Heart right ventricle (tissue), 16 donors: ENCODE measurements around the gene LENEP. TPM values are rescaled to one million over a fixed set of nuclear protein-coding genes. Genes with fewer than 3 reads are reported as not detected.
A peak's percentile ranks its signal among the peaks of the same experiment; 100 is the strongest.

Experiments used
- ATAC-seq, 8 donors: fragments of 200-7000 bp; cut with Tn5 transposase; one replicate each; pipeline ENCODE4 v1.9.1; 2020; ENCODE audit warnings: mild to moderate bottlenecking in 8 of 8, moderate library complexity in 8 of 8, moderate number of reproducible peaks in 1 of 8
- DNase-seq, 2 donors: peaks; one replicate each; pipeline ENCODE4 v3.0.0-alpha.2; 2020
- H3K27ac ChIP-seq, 10 donors: fragments of 200-600 bp; sonication (generic) in 2 of 10; one replicate each; pipeline versions ENCODE4 v1.5.0 to v1.8.0; 2020 to 2022; ENCODE audit warnings: mild to moderate bottlenecking in 3 of 10
- H3K27me3 ChIP-seq, 7 donors: fragments of 200-600 bp; one replicate each; pipeline ENCODE4 v1.8.0; 2021 to 2022; ENCODE audit warnings: mild to moderate bottlenecking in 2 of 7
- H3K36me3 ChIP-seq, 9 donors: fragments of 200-600 bp; sonication (generic) in 1 of 9; one replicate each; pipeline versions ENCODE4 v1.5.0 to v1.8.0; 2020 to 2022; ENCODE audit warnings: mild to moderate bottlenecking in 2 of 9
- H3K4me1 ChIP-seq, 9 donors: fragments of 200-600 bp; sonication (generic) in 1 of 9; one replicate each; pipeline versions ENCODE4 v1.5.0 to v1.8.0; 2020 to 2022; ENCODE audit warnings: mild to moderate bottlenecking in 4 of 9
- H3K4me3 ChIP-seq, 10 donors: fragments of 200-600 bp; sonication (generic) in 2 of 10; one replicate each; pipeline versions ENCODE4 v1.5.0 to v1.8.0; 2020 to 2022; ENCODE audit warnings: mild to moderate bottlenecking in 7 of 10, moderate library complexity in 2 of 10
- H3K9me3 ChIP-seq, 11 donors: fragments of 200-600 bp in 10 of 11; sonication (generic) in 2 of 11; one replicate each; pipeline versions ENCODE4 v1.5.0 to v1.8.0; 2013 to 2022; ENCODE audit warnings: mild to moderate bottlenecking in 2 of 11, control low read depth in 1 of 11, moderate library complexity in 1 of 11
- CTCF ChIP-seq, 9 donors: fragments of 200-600 bp; sonication (generic) in 2 of 9; IDR thresholded peaks; one replicate each; pipeline versions ENCODE4 v1.5.0 to v1.8.0; 2021 to 2022; ENCODE audit warnings: antibody characterized with exemption in 9 of 9, mild to moderate bottlenecking in 5 of 9, moderate library complexity in 1 of 9
- WGBS, 2 donors: extraction: QIAGEN DNeasy Blood & Tissue Kit; methylation state at CpG; one replicate each; pipeline ENCODE4 v1.1.7; 2013; ENCODE audit warnings: inconsistent platforms in 1 of 2; 5-methylcytosine and 5-hydroxymethylcytosine counted together
- intact Hi-C, 10 donors: fragments of 100-400 bp; cut with DNase I; formaldehyde crosslinking; loops; one replicate each; pipeline versions ENCODE4 v1.11.1 to v1.14.2; 2022
- polyA plus RNA-seq, 2 donors: library from polyadenylated mRNA; stranded (reverse); fragments of 200-250 nt; gene quantifications; one replicate each; pipeline ENCODE4 v1.2.3, GENCODE V29; 2013
- total RNA-seq, 10 donors: library from RNA; stranded (reverse); fragmentation: NEBNext Ultra II Directional in 3 of 10; extraction: Animal tissue kit (Norgen Biotek cat#: 25700) in 3 of 10; gene quantifications; one replicate each; pipeline versions ENCODE4 v1.2.1 to v1.2.4, GENCODE V29; 2021 to 2023
- donor health status: Arrhythmogenic right ventricular cardiomyopathy.
- donor health status: ischemic (EF 13 %, LVEDD 7.1; RV severe dilation, severe dysfunction).
- donor health status: healthy with polysubstance abuse.
- donor health status: DM: no; HTN: yes; CAD: no.
- donor health status: DM: no; HTN: no; CAD: no.
- donor health status: ischemic (EF 25% LVEDD 6.9; RV normal size, moderate dysfunction).
- donor health status: ischemic (EF 25% LVEDD 5.7; RV mildly dilated, moderate dysfunction).
- donor health status: healthy.
- donor health status: DM: yes; HTN: yes; CAD: no.
- donor health status: Ischemic cardiomyopathy.
- donor health status: ischemic (EF 35%, LVEDD 5.7; RV mildly dilated, moderate dysfunction).
- donor health status: nonischemic (EF 11% LVEDD 7.7; RV severe dilation, severe dysfunction).
- donor health status: DM: yes; HTN: yes; CAD: no.
- donor health status: PGD.
- donor health status: ischemic (EF 29% LVEDD 5.4; RV normal size, mild dysfunction).
- donor health status: nonischemic (EF 23%, LVEDD 6.1; RV moderate dilation, normal function).

Gene LENEP
- total and polyA plus RNA-seq, 12 donors: not detected

DNA sequence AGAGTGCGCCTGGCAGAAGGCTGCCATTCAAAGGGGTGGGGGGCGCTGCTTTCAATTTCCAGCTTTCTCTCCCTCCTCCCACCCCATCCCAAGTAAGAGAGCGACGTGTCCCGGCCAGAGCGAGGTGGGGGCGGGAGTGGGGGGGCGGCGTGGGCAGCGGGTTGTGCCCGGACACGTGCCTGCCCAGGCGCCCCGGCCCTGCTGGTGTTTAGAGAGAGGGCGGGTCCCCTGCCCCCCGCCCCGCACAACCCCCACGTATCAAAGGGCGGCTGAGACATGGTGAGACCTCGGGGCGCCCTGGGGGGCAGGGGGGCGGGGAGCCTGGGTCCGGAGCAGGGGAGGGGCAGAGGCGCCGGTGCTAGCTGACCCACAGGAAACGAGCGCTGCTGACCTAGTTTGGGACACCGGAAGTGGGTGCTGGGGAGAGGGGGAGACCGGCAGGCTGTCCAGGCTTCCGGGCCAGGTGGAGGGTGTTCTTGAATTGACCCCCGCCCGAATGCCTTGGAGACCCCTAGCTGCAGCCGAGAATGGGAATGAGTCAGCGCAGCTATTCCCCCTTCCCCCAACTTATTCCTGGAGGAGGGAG lies 10.5 kb downstream of the LENEP start:
- no peaks in the 10 kb centered on the region for H3K9me3 ChIP-seq
- intact Hi-C loops: loop anchor here in 3 of 10 donors (5.0 to 10.0 kb wide), 3 partner anchors 42 to 61 kb away; partner anchors contain the start of genes ADAM15 (in 1 of the 3), EFNA4 (in 1 of the 3) and PYGO2 (in 1 of the 3)
- no peaks in the 10 kb centered on the region for H3K27me3 ChIP-seq
- 0 to 1% methylated on average over 34 of the region's 34 CpGs for WGBS, 2 donors
- H3K4me1 ChIP-seq: peaks cover 33 to 75% (median 66%) of the 10 kb centered on the region in 9 donors
- no peak for TF ChIP-seq CTCF (IDR thresholded peaks at IDR 0.05)
- DNase-seq (peak; percentile 72 to 79), ATAC-seq (peak in 7 of 8 donors; percentile 5 to 19 (median 8))
- peak overlapping the region; percentile 50 to 97 (median 91) for H3K4me3 ChIP-seq
- no peaks in the 10 kb centered on the region for H3K36me3 ChIP-seq
- H3K27ac ChIP-seq: peak overlapping the region; percentile 90 to 98 (median 96)

- intact Hi-C loops: loop anchor here in 3 of 10 donors (5.0 to 10.0 kb wide), 3 partner anchors 42 to 60 kb away; partner anchors contain the start of genes ADAM15 (in 1 of the 3), EFNA4 (in 1 of the 3) and PYGO2 (in 1 of the 3)
- H3K36me3 ChIP-seq: no peaks in the 10 kb centered on the region
- H3K27me3 ChIP-seq: no peaks in the 10 kb centered on the region
- ATAC-seq (no peak), DNase-seq (no peak)
- no peak for TF ChIP-seq CTCF (IDR thresholded peaks at IDR 0.05)
- H3K9me3 ChIP-seq: no peaks in the 10 kb centered on the region
- peak overlapping the region; percentile 50 to 97 (median 91) for H3K4me3 ChIP-seq
- H3K27ac ChIP-seq: peak overlapping the region; percentile 90 to 98 (median 96)
- WGBS, 2 donors: 24 to 33% methylated on average over 5 of the region's 5 CpGs
- H3K4me1 ChIP-seq: peaks cover 29 to 71% (median 60%) of the 10 kb centered on the region in 9 donors
These were observed 11.1 kb downstream of the LENEP start for GRCh38 chr1:155004352-155005075.

DNA sequence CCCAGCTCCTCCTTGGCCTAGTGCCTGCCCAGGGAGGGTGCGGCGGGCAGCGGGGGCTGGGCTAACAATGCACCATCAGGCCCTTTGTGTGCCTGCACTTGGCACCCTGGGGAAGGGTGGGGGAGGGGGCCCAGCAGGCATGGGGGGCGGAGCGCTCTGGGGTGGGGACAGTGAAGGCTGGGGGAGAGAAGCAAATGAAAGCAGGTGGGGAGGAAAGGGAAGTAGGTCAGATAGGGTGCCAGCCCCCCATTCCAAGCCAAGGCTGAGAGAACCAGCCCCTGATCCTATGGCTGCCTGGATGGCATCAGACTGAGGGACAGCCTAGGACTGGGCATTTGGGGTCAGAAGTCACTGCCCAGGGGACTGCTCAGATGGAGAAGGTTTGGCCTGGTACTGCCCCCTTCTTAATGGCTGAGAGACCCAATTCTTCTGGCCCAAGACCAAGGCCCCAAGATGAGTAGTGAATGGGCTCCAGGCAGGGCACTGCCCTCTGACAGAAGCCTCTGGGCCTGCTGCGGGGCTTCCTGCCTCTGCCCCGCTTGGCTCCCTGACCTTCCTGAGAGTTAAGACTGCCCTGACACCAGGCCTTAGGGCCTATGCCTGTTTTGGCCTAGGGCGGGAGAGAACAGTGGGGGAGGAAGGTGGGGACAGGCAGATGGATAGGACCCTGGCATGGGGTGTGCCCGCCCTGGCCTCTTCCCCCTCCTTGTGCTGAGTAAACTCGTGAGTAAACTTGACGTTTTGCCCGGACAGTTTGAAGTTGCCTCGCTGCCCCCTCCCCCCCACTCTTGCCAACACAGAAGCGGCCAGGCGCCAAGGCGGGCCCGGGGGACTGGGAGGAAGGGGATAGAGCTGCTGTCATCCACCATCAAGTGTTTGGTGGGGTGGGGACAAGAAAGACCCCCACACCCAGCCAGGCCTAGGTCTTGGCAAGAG lies 12.0 kb downstream of the LENEP start:
- Histone ChIP-seq H3K4me3 (peak overlapping the region in 8 of 10 donors; percentile 87 to 97 (median 92)), H3K4me1 (peaks cover 26 to 70% (median 54%) of the 10 kb centered on the region in 9 donors), H3K9me3 (no peaks in the 10 kb centered on the region), H3K27me3 (no peaks in the 10 kb centered on the region), H3K36me3 (no peaks in the 10 kb centered on the region), H3K27ac (peak overlapping the region; percentile 90 to 98 (median 96))
- peak in 6 of 8 donors; percentile 3 to 25 (median 12) for ATAC-seq
- intact Hi-C loops: loop anchor here in 1 of 10 donors (10.0 kb wide), 1 partner anchor 59 kb away; the partner anchor contains the start of gene EFNA4
- DNase-seq: peak; percentile 69 to 80
- no peak for TF ChIP-seq CTCF (IDR thresholded peaks at IDR 0.05)
- WGBS, 2 donors: 43 to 44% methylated on average over 17 of the region's 17 CpGs
